ENCODE measurements around the gene NRG2. TPM values are rescaled to one million over a fixed set of nuclear protein-coding genes. Genes with fewer than 3 reads are reported as not detected.

The NRG2 gene
- total RNA-seq, 2 experiments from 2014 or later = 0.11 TPM; not detected in 1

DNA sequence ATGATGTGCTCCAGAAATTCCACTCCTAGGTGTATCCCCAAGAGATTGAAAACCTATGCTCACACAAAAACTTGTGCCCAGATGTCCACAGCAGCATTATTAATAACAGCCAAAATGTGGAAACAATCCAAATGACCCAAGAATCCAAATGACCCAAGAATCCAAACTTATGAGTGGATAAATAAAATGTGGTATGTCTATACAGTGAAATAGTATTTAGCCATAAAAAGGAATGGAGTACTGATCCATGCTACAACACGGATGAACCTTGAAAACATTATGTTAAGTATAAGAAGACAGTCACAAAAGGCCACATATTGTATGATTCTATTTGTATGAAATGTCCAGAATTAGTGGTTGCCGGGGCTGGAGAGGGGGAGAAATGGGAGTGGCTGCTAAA, 167.1 kb downstream of the NRG2 start:
- ATAC-seq (no peak), DNase-seq (no peak)
- ChIA-PET CTCF (interaction anchor here (1.8 to 2.4 kb wide), 2 partner anchors 89 to 93 kb away, joined by 7 to 10 read pairs; no protein-coding TSS in a partner anchor), POLR2A (no interaction called here)
- peaks cover 6% of the 10 kb centered on the region for H3K27me3 Mint-ChIP-seq
- H3K36me3 Mint-ChIP-seq (ENCODE audit: low read depth) = no peaks in the 10 kb centered on the region
- TF ChIP-seq, protein P1, sequence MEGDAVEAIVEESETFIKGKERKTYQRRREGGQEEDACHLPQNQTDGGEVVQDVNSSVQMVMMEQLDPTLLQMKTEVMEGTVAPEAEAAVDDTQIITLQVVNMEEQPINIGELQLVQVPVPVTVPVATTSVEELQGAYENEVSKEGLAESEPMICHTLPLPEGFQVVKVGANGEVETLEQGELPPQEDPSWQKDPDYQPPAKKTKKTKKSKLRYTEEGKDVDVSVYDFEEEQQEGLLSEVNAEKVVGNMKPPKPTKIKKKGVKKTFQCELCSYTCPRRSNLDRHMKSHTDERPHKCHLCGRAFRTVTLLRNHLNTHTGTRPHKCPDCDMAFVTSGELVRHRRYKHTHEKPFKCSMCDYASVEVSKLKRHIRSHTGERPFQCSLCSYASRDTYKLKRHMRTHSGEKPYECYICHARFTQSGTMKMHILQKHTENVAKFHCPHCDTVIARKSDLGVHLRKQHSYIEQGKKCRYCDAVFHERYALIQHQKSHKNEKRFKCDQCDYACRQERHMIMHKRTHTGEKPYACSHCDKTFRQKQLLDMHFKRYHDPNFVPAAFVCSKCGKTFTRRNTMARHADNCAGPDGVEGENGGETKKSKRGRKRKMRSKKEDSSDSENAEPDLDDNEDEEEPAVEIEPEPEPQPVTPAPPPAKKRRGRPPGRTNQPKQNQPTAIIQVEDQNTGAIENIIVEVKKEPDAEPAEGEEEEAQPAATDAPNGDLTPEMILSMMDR (IDR thresholded peaks at IDR 0.05) = no peak
- H3K4me1 Mint-ChIP-seq (ENCODE audit: low read depth) = no peaks in the 10 kb centered on the region
- H3K4me3 Mint-ChIP-seq = no peak overlapping the region
- H3K27ac Mint-ChIP-seq = no peak overlapping the region
- H3K9me3 Mint-ChIP-seq = no peaks in the 10 kb centered on the region
- intact Hi-C loops (cut with micrococcal nuclease) = no loop called here

DNA sequence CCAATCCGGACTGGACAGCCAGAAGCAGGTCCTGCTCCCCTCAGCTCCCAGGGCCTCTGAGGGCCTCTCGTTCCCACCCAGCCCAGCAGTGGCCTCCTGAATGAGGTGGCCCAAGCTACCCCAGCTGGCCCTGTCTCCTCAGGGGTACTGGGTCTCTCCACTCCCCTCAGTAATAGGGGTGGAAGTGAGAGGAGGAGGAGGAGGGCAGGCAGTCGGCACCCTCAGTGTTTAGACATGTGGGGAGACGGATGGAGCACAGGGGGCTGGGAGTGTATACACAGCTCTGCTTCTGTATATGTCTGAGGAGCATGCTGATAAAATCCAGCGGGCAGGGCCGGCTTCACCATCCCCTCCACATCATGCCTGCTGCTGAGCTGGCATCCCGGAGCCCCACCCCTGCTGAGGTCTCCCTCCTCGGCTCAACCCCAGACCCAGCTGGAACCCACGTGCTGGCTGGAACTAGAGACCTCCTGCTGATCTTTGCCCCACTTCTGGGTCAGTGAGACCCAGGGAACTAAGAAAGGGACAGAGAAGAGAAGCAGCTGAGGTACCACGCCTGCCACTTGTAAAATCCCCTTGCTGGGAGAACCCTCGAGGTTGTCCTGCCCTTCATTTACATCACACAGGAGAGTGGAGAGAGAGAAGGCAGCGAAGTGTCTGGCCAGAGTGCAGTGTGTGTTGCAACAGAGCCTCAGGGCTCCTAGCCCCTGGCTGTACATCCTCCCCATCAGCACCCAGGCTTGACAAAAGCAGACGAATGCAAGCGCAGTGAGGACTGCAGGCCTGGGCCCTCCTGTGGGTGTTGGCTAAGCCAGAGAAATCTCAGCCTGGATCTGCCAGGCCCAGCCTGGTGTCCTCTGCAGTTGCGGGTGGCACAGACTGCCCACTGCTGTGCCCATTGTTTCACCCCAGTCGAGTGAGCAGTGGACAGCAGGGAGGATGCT, 170.0 kb downstream of the NRG2 start:
- Mint-ChIP-seq H3K4me3 (no peak overlapping the region), H3K4me1 (ENCODE audit: low read depth) (no peaks in the 10 kb centered on the region), H3K36me3 (ENCODE audit: low read depth) (no peaks in the 10 kb centered on the region), H3K27me3 (peaks cover 9% of the 10 kb centered on the region), H3K9me3 (no peaks in the 10 kb centered on the region), H3K27ac (no peak overlapping the region)
- TF ChIP-seq, protein P1 (IDR thresholded peaks at IDR 0.05) = no peak
- CTCF ChIA-PET = interaction anchor here (1.1 to 2.4 kb wide), 5 partner anchors 10 to 96 kb away, joined by 3 to 10 read pairs (median 4); no protein-coding TSS in a partner anchor
- intact Hi-C loops (cut with micrococcal nuclease) = no loop called here
- ATAC-seq (no peak), DNase-seq (no peak)
- POLR2A ChIA-PET = no interaction called here

DNA sequence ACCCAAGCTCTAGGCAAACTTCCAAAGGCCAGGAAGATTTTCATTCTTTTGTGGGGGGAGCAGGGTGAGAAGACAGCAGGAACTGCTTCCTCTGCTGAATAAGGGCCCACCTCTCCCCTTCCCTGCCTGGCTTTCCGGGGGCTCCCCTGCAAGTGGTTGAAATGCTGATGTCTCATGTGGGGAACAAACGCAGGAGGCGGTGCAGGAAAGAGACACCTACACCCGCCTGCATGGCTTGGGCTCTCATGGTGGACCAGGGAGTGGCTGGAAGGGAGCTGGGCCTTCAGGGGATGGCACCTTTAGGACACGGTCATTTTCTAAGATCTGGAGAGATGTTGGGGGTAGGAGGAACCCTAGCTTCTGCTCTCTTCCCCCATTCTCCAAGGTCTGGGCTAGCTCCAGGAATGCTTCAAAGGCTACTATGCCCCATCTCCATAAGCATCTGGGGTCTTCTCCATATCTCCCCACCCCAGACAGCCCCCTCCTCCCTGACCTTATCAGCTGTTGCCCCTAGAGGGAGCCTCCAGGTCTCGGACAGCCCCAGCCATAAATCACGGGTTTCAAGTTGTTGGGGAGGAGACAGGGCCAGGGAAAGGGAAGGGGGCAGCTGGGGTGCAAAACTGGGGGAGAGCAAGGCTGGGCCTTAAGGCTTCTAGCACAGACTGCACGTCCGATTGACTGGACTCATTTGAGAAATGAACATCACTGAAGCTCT, 170.9 kb downstream of the NRG2 start:
- ATAC-seq (no peak), DNase-seq (no peak)
- intact Hi-C loops (cut with micrococcal nuclease) = no loop called here
- TF ChIP-seq, protein P1 (IDR thresholded peaks at IDR 0.05) = no peak
- no peaks in the 10 kb centered on the region for H3K9me3 Mint-ChIP-seq
- peaks cover 9% of the 10 kb centered on the region for H3K27me3 Mint-ChIP-seq
- H3K27ac Mint-ChIP-seq = no peak overlapping the region
- POLR2A ChIA-PET = interaction anchor here (0.5 kb wide), 1 partner anchor 310 kb away, joined by 5 read pairs; no protein-coding TSS in a partner anchor
- H3K4me3 Mint-ChIP-seq = no peak overlapping the region
- no peaks in the 10 kb centered on the region for H3K36me3 Mint-ChIP-seq (ENCODE audit: low read depth)
- CTCF ChIA-PET = interaction anchor here (1.0 to 2.4 kb wide), 6 partner anchors 9 to 97 kb away, joined by 3 to 10 read pairs (median 4); no protein-coding TSS in a partner anchor
- no peaks in the 10 kb centered on the region for H3K4me1 Mint-ChIP-seq (ENCODE audit: low read depth)

DNA sequence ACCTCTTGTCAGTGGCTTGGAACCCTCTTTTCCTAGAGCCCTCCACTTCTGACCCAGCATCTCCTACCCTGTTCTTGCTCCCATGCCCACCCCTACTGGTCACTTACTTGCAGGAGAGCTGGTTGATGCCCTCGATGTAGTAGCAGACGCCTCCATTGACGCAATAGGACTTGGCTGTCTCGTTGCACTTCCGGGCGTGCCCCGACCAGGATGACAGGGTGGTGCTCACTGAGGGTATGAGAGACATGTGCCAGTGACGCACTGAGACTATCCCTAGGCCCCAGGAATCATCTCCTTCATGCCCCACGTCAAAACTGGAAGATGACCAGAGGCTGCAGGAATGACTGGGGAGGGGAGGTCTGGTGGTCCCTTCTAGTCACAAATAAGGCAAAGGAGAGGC, 171.5 kb downstream of the NRG2 start:
- no peak for ATAC-seq
- Mint-ChIP-seq H3K36me3 (ENCODE audit: low read depth) (no peaks in the 10 kb centered on the region), H3K4me1 (ENCODE audit: low read depth) (no peaks in the 10 kb centered on the region), H3K27ac (no peak overlapping the region), H3K9me3 (no peaks in the 10 kb centered on the region), H3K4me3 (no peak overlapping the region), H3K27me3 (peaks cover 12% of the 10 kb centered on the region)
- ChIA-PET CTCF (interaction anchor here (1.0 to 2.4 kb wide), 3 partner anchors 47 to 98 kb away, joined by 4 to 9 read pairs (median 5); no protein-coding TSS in a partner anchor), POLR2A (no interaction called here)
- DNase-seq = no peak
- intact Hi-C loops (cut with micrococcal nuclease) = no loop called here
- TF ChIP-seq, protein P1 (IDR thresholded peaks at IDR 0.05) = no peak

All from activated CD8-positive, alpha-beta T cell treated with anti-CD3 and anti-CD28 coated beads for 36 hours (primary cell).